ENCODE measurements around the gene PDZD2. TPM values are rescaled to one million over a fixed set of nuclear protein-coding genes. Genes with fewer than 3 reads are reported as not detected.

PDZD2 gene
- total and polyA plus RNA-seq, 2 donors (not counting 3 experiments of a cell fraction or from before 2014, with no cell fraction given), result 0.66 to 6.9 TPM

DNA sequence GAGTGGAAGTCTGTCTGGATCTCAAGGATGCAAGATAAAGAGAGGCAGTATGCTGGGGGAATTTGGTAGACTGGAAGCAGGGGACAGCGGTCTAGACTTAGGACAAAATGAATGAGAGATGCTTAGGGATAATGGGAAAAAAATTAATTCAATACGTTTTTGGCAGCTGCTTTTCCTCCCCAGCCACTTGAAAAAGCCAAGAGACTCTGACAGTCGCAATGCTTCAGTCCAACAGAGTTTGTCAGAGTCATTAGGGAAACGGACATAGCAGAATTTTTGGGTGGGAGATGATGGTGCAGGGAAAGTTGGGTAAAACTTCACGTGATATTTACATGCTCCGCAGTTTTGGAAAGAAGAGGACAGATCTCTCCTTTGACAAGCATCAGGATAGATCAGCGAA is 405.5 kb downstream of the PDZD2 start:
- Histone ChIP-seq H3K4me3 (replicated peaks in 1 of 3; ENCODE audit: insufficient read depth in 1 of 3, low read depth in 1 of 3, low read length in 3 of 3) (no peak overlapping the region), H3K9me1 (replicated peaks; ENCODE audit: control insufficient read depth, extremely low read depth, insufficient read depth, low read length) (no peaks in the 10 kb centered on the region), H3K27ac (ENCODE audit: insufficient read depth, low read depth, low read length) (no peak overlapping the region), H3K4me1 (ENCODE audit: control insufficient read depth, extremely low read depth, insufficient read depth, low read length) (no peaks in the 10 kb centered on the region), H3K27me3 (ENCODE audit: control insufficient read depth in 2 of 2, insufficient read depth in 2 of 2, low read length in 2 of 2) (no peaks in the 10 kb centered on the region), H3K9me3 (replicated peaks; ENCODE audit: control insufficient read depth, insufficient read depth, low read length) (no peaks in the 10 kb centered on the region), H3K79me2 (ENCODE audit: control insufficient read depth, insufficient read depth, low read length) (no peaks in the 10 kb centered on the region), H3K4me2 (ENCODE audit: insufficient read depth, low read length) (no peak overlapping the region), H3K36me3 (ENCODE audit: control insufficient read depth in 2 of 2, extremely low read depth in 1 of 2, insufficient read depth in 2 of 2, low read length in 2 of 2) (no peaks in the 10 kb centered on the region), H4K20me1 (replicated peaks; ENCODE audit: control insufficient read depth, extremely low read depth, insufficient read depth, low read length) (no peaks in the 10 kb centered on the region), H3K9ac (replicated peaks; ENCODE audit: extremely low read depth, insufficient read depth, low read length) (no peak overlapping the region), H2AFZ (ENCODE audit: low read depth, low read length) (no peak overlapping the region)
- no peak for TF ChIP-seq MAX (IDR thresholded peaks at IDR 0.05; ENCODE audit: insufficient read depth, insufficient read length)
- no peak for TF ChIP-seq FOS (IDR thresholded peaks at IDR 0.05; ENCODE audit: borderline replicate concordance, insufficient read depth, low read length)
- intact Hi-C loops (cut with micrococcal nuclease), result no loop called here
- POLR2A ChIA-PET, result no interaction called here
- FAIRE-seq, result no peak
- BruUV-seq (replicated peaks), result no TSS peak
- dilution Hi-C loops (cut with MboI; ENCODE audit: extremely low pct_ligation_motif_present, low sequenced_read_pairs), result no loop called here
- CTCF ChIA-PET, result interaction anchor here (1.5 kb wide), 1 partner anchor 32 kb away, joined by 3 read pairs; no protein-coding TSS in a partner anchor
- no peak for DNase-seq (ENCODE audit: low read depth, low spot score)

DNA sequence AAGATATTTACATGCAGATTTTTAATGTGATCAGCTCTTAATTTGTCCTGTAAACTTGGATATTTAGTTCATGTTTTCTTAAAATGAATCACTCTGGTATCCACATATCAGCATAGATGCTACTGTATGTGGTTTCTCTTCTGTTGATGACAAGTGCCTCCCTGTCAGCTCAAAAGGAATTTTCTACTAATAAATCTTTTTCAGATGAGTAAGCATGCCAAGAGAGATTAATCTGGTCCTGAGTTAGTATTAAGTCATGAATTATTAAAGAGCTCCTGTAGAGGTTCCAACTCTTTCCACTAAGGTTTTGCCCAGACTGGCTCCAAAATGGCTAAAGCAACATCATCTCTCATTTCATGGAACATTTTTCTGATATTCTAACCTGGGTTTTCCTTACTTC is 406.0 kb downstream of the PDZD2 start:
- no peak overlapping the region for H3K9ac ChIP-seq (replicated peaks; ENCODE audit: extremely low read depth, insufficient read depth, low read length)
- no TSS peak for BruUV-seq (replicated peaks)
- H2AFZ ChIP-seq (ENCODE audit: low read depth, low read length), result no peak overlapping the region
- no peak for TF ChIP-seq JUN (IDR thresholded peaks at IDR 0.05; ENCODE audit: borderline replicate concordance, insufficient read depth, insufficient read length, low read depth)
- TF ChIP-seq MAX (IDR thresholded peaks at IDR 0.05; ENCODE audit: insufficient read depth, insufficient read length), result no peak
- no peak for TF ChIP-seq EZH2 (IDR thresholded peaks at IDR 0.05; ENCODE audit: borderline replicate concordance, low read depth, low read length, severe bottlenecking)
- no peak for TF ChIP-seq POLR2A (IDR thresholded peaks at IDR 0.05; ENCODE audit: low read depth, low read length)
- TF ChIP-seq POLR2AphosphoS5 (IDR thresholded peaks at IDR 0.05; ENCODE audit: insufficient read depth, low read depth, low read length), result no peak
- no peak for TF ChIP-seq FOS (IDR thresholded peaks at IDR 0.05; ENCODE audit: borderline replicate concordance, insufficient read depth, low read length)
- no peak for TF ChIP-seq GATA2 (IDR thresholded peaks at IDR 0.05; ENCODE audit: insufficient read depth, insufficient read length, low read depth, low read length)
- no peak for TF ChIP-seq CTCF (IDR thresholded peaks at IDR 0.05; ENCODE audit: extremely low read depth in 1 of 2, insufficient read depth in 1 of 2, low read depth in 1 of 2, low read length in 2 of 2)
- TF ChIP-seq MYC (IDR thresholded peaks at IDR 0.05; ENCODE audit: low read depth, low read length), result no peak
- H3K27me3 ChIP-seq (ENCODE audit: control insufficient read depth in 2 of 2, insufficient read depth in 2 of 2, low read length in 2 of 2), result no peaks in the 10 kb centered on the region
- no peak for FAIRE-seq
- no peak for DNase-seq (ENCODE audit: low read depth, low spot score)
- no peaks in the 10 kb centered on the region for H3K9me3 ChIP-seq (replicated peaks; ENCODE audit: control insufficient read depth, insufficient read depth, low read length)
- no peaks in the 10 kb centered on the region for H3K36me3 ChIP-seq (ENCODE audit: control insufficient read depth in 2 of 2, extremely low read depth in 1 of 2, insufficient read depth in 2 of 2, low read length in 2 of 2)
- intact Hi-C loops (cut with micrococcal nuclease) (no loop called here), dilution Hi-C loops (cut with MboI; ENCODE audit: extremely low pct_ligation_motif_present, low sequenced_read_pairs) (no loop called here)
- no peaks in the 10 kb centered on the region for H3K4me1 ChIP-seq (ENCODE audit: control insufficient read depth, extremely low read depth, insufficient read depth, low read length)
- H3K27ac ChIP-seq (ENCODE audit: insufficient read depth, low read depth, low read length), result no peak overlapping the region
- no peaks in the 10 kb centered on the region for H4K20me1 ChIP-seq (replicated peaks; ENCODE audit: control insufficient read depth, extremely low read depth, insufficient read depth, low read length)
- ChIA-PET CTCF (interaction anchor here (1.1 kb wide), 1 partner anchor 406 kb away, joined by 3 read pairs; the partner anchor contains the start of gene PDZD2), POLR2A (no interaction called here)
- H3K79me2 ChIP-seq (ENCODE audit: control insufficient read depth, insufficient read depth, low read length), result no peaks in the 10 kb centered on the region
- H3K4me2 ChIP-seq (ENCODE audit: insufficient read depth, low read length), result no peak overlapping the region
- no peaks in the 10 kb centered on the region for H3K9me1 ChIP-seq (replicated peaks; ENCODE audit: control insufficient read depth, extremely low read depth, insufficient read depth, low read length)
- H3K4me3 ChIP-seq (replicated peaks in 1 of 3; ENCODE audit: insufficient read depth in 1 of 3, low read depth in 1 of 3, low read length in 3 of 3), result no peak overlapping the region

Measured in endothelial cell of umbilical vein (primary cell).